ENCODE data around the gene RNF220.

DNA sequence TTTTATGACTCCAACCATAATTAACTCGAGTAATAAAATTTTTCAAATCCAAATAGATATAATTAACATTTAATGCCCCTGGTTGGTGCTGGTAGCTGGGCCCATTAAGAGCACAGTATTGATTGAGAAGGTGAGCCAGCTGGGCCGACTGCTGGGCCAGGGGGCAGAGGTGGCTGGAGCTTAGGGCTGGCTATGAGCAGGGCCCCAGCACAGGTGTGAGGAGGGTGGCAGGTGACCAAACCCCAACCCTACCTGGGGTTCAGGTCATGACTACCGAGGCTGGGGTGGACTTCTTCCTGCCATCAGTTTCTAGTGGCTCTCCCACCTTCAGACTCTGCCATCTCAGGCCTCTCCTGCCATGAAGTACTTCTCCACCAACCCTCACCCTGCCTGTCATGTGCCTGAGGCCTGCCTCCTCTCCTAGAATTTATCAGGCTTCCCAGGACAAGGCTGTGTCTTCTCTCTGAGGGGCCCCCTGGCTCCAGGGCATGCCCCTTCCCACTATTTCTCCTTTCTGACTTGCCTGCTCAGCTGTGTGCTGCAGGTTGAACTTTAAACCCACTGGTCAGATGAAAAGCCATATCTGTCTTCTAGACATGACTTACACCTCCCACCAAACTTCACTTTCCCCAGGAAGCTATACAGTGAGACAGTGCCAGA, 183.6 kb downstream of the RNF220 start:
- no peak for TF ChIP-seq EMX1 (CRISPR knock-in tag; IDR thresholded peaks at IDR 0.05)
- TF ChIP-seq ZNF263 (CRISPR knock-in tag; IDR thresholded peaks at IDR 0.05; ENCODE audit: low read depth): no peak
- no peak for TF ChIP-seq CTCF (IDR thresholded peaks at IDR 0.05)
- no peak for TF ChIP-seq ZNF425 (CRISPR knock-in tag; conservative IDR thresholded peaks at IDR 0.05)
- TF ChIP-seq CREM (CRISPR knock-in tag; IDR thresholded peaks at IDR 0.05): no peak
- TF ChIP-seq ATF3 (CRISPR knock-in tag; conservative IDR thresholded peaks at IDR 0.05): no peak
- TF ChIP-seq, protein P1, sequence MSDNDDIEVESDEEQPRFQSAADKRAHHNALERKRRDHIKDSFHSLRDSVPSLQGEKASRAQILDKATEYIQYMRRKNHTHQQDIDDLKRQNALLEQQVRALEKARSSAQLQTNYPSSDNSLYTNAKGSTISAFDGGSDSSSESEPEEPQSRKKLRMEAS (CRISPR knock-in tag; IDR thresholded peaks at IDR 0.05): no peak
- TF ChIP-seq SP1 (CRISPR knock-in tag; conservative IDR thresholded peaks at IDR 0.05): no peak
- no peak for TF ChIP-seq E2F4 (CRISPR knock-in tag; IDR thresholded peaks at IDR 0.05; ENCODE audit: borderline replicate concordance, low read depth)
- TF ChIP-seq ZNF671 (CRISPR knock-in tag; IDR thresholded peaks at IDR 0.05): no peak
- no peak for TF ChIP-seq CREB1 (CRISPR knock-in tag; IDR thresholded peaks at IDR 0.05)
- TF ChIP-seq MXD4 (CRISPR knock-in tag; IDR thresholded peaks at IDR 0.05; ENCODE audit: borderline replicate concordance): no peak
- no peak for TF ChIP-seq ZNF138 (CRISPR knock-in tag; conservative IDR thresholded peaks at IDR 0.05)

Data from WTC11 (cell line).